Cortex of kidney (tissue), 1 donor: ENCODE measurements around the gene SRPX2.

Experiments
- DNase-seq: peaks from one replicate; lab custom pipeline; 2025; lab: John Stamatoyannopoulos, UW

SRPX2 gene

GRCh38 chrX:100643956-100644860, at the start of gene SRPX2:
TSS of gene SRPX2 (plus strand) at chrX:100644199. CDS start at chrX:100646323, 2,124 bp downstream.
- no peak for DNase-seq

- no peak for DNase-seq
These were observed 47.4 kb upstream of the SRPX2 start for GRCh38 chrX:100596601-100597000.

GRCh38 chrX:100599456-100599855, 44.5 kb upstream of the SRPX2 start:
- DNase-seq, result no peak

GRCh38 chrX:100600340-100600739, 43.7 kb upstream of the SRPX2 start:
- DNase-seq, result no peak

GRCh38 chrX:100600758-100601157, 43.2 kb upstream of the SRPX2 start:
- no peak for DNase-seq

GRCh38 chrX:100606753-100607152, 37.2 kb upstream of the SRPX2 start:
- no peak for DNase-seq

GRCh38 chrX:100609591-100609990, 34.4 kb upstream of the SRPX2 start:
- no peak for DNase-seq

- no peak for DNase-seq
These were observed 32.0 kb upstream of the SRPX2 start for GRCh38 chrX:100611951-100612350.

GRCh38 chrX:100615005-100615404, 29.0 kb upstream of the SRPX2 start:
- no peak for DNase-seq

GRCh38 chrX:100623001-100623400, 21.0 kb upstream of the SRPX2 start:
- no peak for DNase-seq

- DNase-seq, result no peak
These were observed 18.0 kb upstream of the SRPX2 start for GRCh38 chrX:100625985-100626491.

GRCh38 chrX:100635040-100635439, 9.0 kb upstream of the SRPX2 start:
- no peak for DNase-seq

- DNase-seq, result no peak
These were observed 8.0 kb upstream of the SRPX2 start for GRCh38 chrX:100635989-100636320.

- DNase-seq, result no peak
These were observed 7.5 kb upstream of the SRPX2 start, which contains the start of gene TSPAN6 for GRCh38 chrX:100636321-100636991. TSS of gene TSPAN6 (minus strand) at chrX:100636806. CDS start at chrX:100636694, 112 bp downstream.

- no peak for DNase-seq
These were observed 1.7 kb upstream of the SRPX2 start for GRCh38 chrX:100642290-100642689.

GRCh38 chrX:100643212-100643611, 787 bp upstream of the SRPX2 start:
- DNase-seq, result no peak

- DNase-seq, result no peak
These were observed 1.1 kb downstream of the SRPX2 start for GRCh38 chrX:100645106-100645505.

- no peak for DNase-seq
These were observed 3.1 kb downstream of the SRPX2 start for GRCh38 chrX:100647095-100647494.

- no peak for DNase-seq
These were observed 3.7 kb downstream of the SRPX2 start for GRCh38 chrX:100647739-100648138.

GRCh38 chrX:100648458-100649417, 4.7 kb downstream of the SRPX2 start:
- no peak for DNase-seq

- no peak for DNase-seq
These were observed 5.8 kb downstream of the SRPX2 start for GRCh38 chrX:100649550-100650356.
